Thoracic aorta (tissue), 2 donors: ENCODE measurements around the gene ZNF385D. TPM values are rescaled to one million over a fixed set of nuclear protein-coding genes. Genes with fewer than 3 reads are reported as not detected.

Experiments
- ATAC-seq: fragments of 150-250 bp; one replicate; pipeline ENCODE4 v1.8.0; 2017; ENCODE audit warnings: low read depth; ENCODE audit not compliant: insufficient number of reproducible peaks, low FRiP score
- DNase-seq: peaks from one replicate; pipeline ENCODE4 v3.0.0-alpha.2; 2020; ENCODE audit warnings: low spot score
- H3K27ac ChIP-seq, 2 donors: fragments of 200-600 bp; sonication (generic); 1 replicate in 1 of 2; 2 replicates in 1 of 2; pipeline ENCODE4 v1.5.1; 2016; ENCODE audit warnings: mild to moderate bottlenecking in 2 of 2, moderate library complexity in 2 of 2
- H3K27me3 ChIP-seq: fragments of 200-600 bp; sonication (generic); replicated peaks from 2 replicates; pipeline ENCODE4 v1.6.0; 2016; ENCODE audit warnings: mild to moderate bottlenecking; ENCODE audit not compliant: insufficient read depth
- H3K36me3 ChIP-seq: fragments of 200-600 bp; sonication (generic); one replicate; pipeline ENCODE4 v1.5.1; 2016
- H3K4me1 ChIP-seq, 2 donors: fragments of 200-600 bp; sonication (generic); 1 replicate in 1 of 2; 2 replicates in 1 of 2; pipeline versions ENCODE4 v1.5.1 to v1.6.0; 2016; ENCODE audit warnings: low read depth in 2 of 2, mild to moderate bottlenecking in 1 of 2; ENCODE audit not compliant: control insufficient read depth in 1 of 2
- H3K4me3 ChIP-seq: fragments of 200-600 bp; sonication (generic); 2 replicates; pipeline ENCODE4 v1.5.1; 2016; ENCODE audit warnings: mild to moderate bottlenecking
- H3K9me3 ChIP-seq: fragments of 200-600 bp; sonication (generic); 2 replicates; pipeline ENCODE4 v1.5.1; 2016
- total RNA-seq, 2 donors: library from RNA; depleted of rRNA; stranded (reverse); fragments of >200 nt; gene quantifications; one replicate each; pipeline versions ENCODE4 v1.1.0 to v1.2.3, GENCODE V29; 2016
- TF ChIP-seq, protein P1 (sequence below): fragments of 200-600 bp; sonication (generic); IDR thresholded peaks from one replicate; pipeline ENCODE4 v1.5.1; 2019; ENCODE audit warnings: antibody characterized with exemption

The ZNF385D gene
- total RNA-seq, 2 donors from 2014 or later, result 15.8 to 81.3 TPM

DNA sequence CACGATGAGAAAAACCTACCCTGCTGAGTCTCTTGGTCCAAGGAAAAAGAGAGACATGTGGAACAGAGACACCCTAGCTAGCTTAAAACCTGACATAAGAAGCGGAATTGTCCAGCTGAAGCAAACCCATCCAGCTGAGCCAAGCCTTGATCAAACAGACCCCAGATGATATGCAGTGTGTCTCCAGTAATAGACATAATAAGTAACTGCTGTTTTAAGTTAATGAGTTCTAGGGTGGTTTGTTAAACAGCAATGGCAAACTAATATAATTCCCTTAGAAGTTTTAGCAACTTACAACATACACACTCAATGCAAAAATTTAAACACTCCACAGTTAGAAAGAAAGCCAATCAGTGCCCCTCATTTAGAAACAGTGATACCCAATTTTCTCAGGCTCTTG, 26.8 kb upstream of the ZNF385D start:
- peak overlapping the region; percentile 83 to 86 for H3K27ac ChIP-seq
- DNase-seq (no peak), ATAC-seq (no peak)
- no peak overlapping the region for H3K4me3 ChIP-seq
- TF ChIP-seq, protein P1, sequence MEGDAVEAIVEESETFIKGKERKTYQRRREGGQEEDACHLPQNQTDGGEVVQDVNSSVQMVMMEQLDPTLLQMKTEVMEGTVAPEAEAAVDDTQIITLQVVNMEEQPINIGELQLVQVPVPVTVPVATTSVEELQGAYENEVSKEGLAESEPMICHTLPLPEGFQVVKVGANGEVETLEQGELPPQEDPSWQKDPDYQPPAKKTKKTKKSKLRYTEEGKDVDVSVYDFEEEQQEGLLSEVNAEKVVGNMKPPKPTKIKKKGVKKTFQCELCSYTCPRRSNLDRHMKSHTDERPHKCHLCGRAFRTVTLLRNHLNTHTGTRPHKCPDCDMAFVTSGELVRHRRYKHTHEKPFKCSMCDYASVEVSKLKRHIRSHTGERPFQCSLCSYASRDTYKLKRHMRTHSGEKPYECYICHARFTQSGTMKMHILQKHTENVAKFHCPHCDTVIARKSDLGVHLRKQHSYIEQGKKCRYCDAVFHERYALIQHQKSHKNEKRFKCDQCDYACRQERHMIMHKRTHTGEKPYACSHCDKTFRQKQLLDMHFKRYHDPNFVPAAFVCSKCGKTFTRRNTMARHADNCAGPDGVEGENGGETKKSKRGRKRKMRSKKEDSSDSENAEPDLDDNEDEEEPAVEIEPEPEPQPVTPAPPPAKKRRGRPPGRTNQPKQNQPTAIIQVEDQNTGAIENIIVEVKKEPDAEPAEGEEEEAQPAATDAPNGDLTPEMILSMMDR, result no peak
- no peaks in the 10 kb centered on the region for H3K36me3 ChIP-seq
- no peaks in the 10 kb centered on the region for H3K27me3 ChIP-seq
- peaks cover 26 to 55% of the 10 kb centered on the region in 2 donors for H3K4me1 ChIP-seq
- H3K9me3 ChIP-seq, result no peaks in the 10 kb centered on the region

DNA sequence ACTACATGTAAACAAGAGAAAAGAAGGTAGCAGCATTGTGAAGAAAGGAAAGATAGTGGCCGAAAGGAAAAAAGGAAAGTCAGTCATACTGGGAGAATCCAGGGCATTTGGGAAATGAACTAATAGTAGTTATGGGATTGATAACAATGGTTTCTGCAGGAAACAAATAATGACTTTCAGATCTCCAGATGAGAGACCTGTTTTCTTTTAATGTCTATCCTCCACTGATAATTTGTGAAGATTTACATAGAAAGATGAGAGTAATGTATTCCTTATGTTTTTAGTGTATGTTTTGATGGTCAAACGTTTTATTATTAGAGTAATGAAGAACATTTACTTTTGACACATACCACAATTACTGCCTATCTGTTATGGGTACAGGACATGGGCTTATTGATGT, 15.0 kb upstream of the ZNF385D start:
- Histone ChIP-seq H3K27ac (no peak overlapping the region), H3K4me3 (no peak overlapping the region), H3K36me3 (no peaks in the 10 kb centered on the region), H3K4me1 (no peaks in the 10 kb centered on the region), H3K9me3 (no peaks in the 10 kb centered on the region), H3K27me3 (no peaks in the 10 kb centered on the region)
- TF ChIP-seq, protein P1, result no peak
- ATAC-seq (no peak), DNase-seq (no peak)

DNA sequence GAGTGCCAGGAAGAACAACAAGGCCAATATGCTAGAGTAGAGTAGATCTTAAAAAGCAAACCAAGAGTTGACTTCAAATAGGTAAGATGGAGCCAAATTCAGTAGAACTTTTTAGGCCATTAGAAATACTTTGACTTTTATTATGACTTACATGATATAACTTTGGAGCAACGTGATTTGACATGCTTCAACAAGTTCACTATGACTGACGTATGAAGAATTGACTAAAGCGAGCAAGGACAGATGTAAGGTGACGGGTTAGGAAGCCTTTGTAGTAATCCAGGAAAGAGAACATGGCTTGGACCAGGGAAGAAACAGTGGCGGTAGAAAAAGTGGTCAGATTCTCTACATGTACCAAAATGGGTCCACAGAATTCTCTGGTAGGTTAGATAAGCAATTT, 4.9 kb upstream of the ZNF385D start:
- H3K27ac ChIP-seq, result no peak overlapping the region
- DNase-seq (no peak), ATAC-seq (no peak)
- no peak overlapping the region for H3K4me3 ChIP-seq
- H3K4me1 ChIP-seq, result peaks cover 3 to 7% of the 10 kb centered on the region in 2 donors
- no peaks in the 10 kb centered on the region for H3K9me3 ChIP-seq
- no peaks in the 10 kb centered on the region for H3K27me3 ChIP-seq
- H3K36me3 ChIP-seq, result no peaks in the 10 kb centered on the region
- TF ChIP-seq, protein P1, result no peak

DNA sequence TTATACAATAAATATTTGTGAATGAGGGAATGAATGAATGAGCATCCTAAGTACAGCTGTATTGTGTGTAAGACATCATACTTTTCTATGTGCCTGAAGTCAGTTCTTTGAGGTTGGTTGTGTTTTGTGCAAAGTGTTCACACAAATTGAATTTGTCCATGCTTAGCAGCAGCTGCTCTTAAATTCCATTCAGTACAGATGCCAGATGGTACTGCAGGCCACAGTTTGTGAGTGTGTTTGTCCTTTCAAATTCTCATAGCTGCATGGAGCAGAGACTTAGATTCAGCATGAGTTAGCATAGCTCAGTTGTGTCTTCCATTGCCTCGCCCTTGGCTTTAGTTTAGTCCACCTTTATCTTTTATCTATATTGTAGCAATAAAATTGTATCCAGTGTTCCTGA, 3.8 kb upstream of the ZNF385D start:
- no peak overlapping the region for H3K27ac ChIP-seq
- DNase-seq, result no peak
- ATAC-seq, result no peak
- no peaks in the 10 kb centered on the region for H3K36me3 ChIP-seq
- no peak overlapping the region for H3K4me3 ChIP-seq
- TF ChIP-seq, protein P1, result no peak
- H3K27me3 ChIP-seq, result no peaks in the 10 kb centered on the region
- H3K4me1 ChIP-seq, result peaks cover 3 to 7% of the 10 kb centered on the region in 2 donors
- H3K9me3 ChIP-seq, result no peaks in the 10 kb centered on the region

DNA sequence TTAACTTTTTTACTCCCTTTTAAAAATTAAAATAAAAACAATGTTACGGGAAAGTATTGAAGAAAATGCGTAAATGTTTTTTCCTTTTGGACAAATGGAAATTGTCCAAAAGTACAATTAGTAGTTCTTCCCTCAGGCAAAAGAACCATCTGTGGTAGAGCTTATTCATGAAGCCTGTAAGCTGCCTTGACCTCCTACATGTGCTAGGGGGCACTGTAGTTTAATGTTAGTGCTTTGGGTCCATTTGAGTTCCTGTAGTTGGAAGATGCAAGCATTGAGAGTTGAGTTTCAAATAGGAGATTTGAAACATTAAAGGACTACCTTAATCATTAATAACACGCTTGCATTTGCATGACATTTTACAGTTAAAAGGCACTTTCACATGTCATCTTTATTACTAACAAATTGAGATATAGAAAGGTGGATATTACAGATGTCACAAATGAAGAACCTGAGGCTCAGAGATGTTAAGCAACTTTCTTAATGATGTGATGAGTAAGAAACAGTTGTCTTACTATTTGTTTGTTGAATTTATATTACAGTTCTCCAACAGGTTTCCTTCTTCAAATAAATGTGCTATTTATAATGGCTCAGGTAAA, 1.8 kb upstream of the ZNF385D start:
- no peaks in the 10 kb centered on the region for H3K36me3 ChIP-seq
- ATAC-seq (no peak), DNase-seq (no peak)
- H3K27ac ChIP-seq, result peak overlapping the region in 1 of 2 donors; percentile 27
- no peaks in the 10 kb centered on the region for H3K27me3 ChIP-seq
- H3K4me1 ChIP-seq, result peaks cover 3 to 7% of the 10 kb centered on the region in 2 donors
- H3K4me3 ChIP-seq, result no peak overlapping the region
- TF ChIP-seq, protein P1, result peak; percentile 71
- H3K9me3 ChIP-seq, result no peaks in the 10 kb centered on the region
